ENCODE results near the gene CFAP61. TPM values are rescaled to one million over a fixed set of nuclear protein-coding genes. Genes with fewer than 3 reads are reported as not detected.

The CFAP61 gene
- total and polyA plus RNA-seq, 12 donors = 0.53 to 3.6 (median 1.1) TPM; not detected in 3

GRCh38 chr20:20130399-20130798, 78.1 kb downstream of the CFAP61 start:
- H3K27me3 ChIP-seq = no peaks in the 10 kb centered on the region
- H3K9me3 ChIP-seq (replicated peaks in 1 of 3) = peaks cover 0 to 5% (median 0%) of the 10 kb centered on the region in 3 donors
- TF ChIP-seq POLR2A (IDR thresholded peaks at IDR 0.05) (no peak), CTCF (IDR thresholded peaks at IDR 0.05) (no peak)
- no peak overlapping the region for H3K4me3 ChIP-seq
- no peaks in the 10 kb centered on the region for H3K4me1 ChIP-seq (replicated peaks in 1 of 2)
- H3K27ac ChIP-seq = no peak overlapping the region
- intact Hi-C loops (cut with DNase I) = no loop called here
- no peak for DNase-seq
- no peaks in the 10 kb centered on the region for H3K36me3 ChIP-seq (replicated peaks in 1 of 2)

- Histone ChIP-seq H3K4me3 (no peak overlapping the region), H3K27ac (no peak overlapping the region), H3K36me3 (replicated peaks in 1 of 2) (no peaks in the 10 kb centered on the region), H3K9me3 (replicated peaks in 1 of 3) (peaks cover 0 to 5% (median 0%) of the 10 kb centered on the region in 3 donors), H3K27me3 (no peaks in the 10 kb centered on the region), H3K4me1 (replicated peaks in 1 of 2) (no peaks in the 10 kb centered on the region)
- intact Hi-C loops (cut with DNase I) = no loop called here
- TF ChIP-seq CTCF (IDR thresholded peaks at IDR 0.05) (no peak), POLR2A (IDR thresholded peaks at IDR 0.05) (no peak)
- no peak for DNase-seq
- WGBS, 4 donors = 16 to 30% (median 26%) methylated on average over 1 of the region's 1 CpG
Observed at GRCh38 chr20:20134941-20135575, 82.7 kb downstream of the CFAP61 start.

- H3K27me3 ChIP-seq = no peaks in the 10 kb centered on the region
- WGBS, 4 donors = 46 to 75% (median 64%) methylated on average over 1 of the region's 1 CpG
Observed at GRCh38 chr20:20136313-20136712, 84.0 kb downstream of the CFAP61 start.

GRCh38 chr20:20137851-20138250, 85.5 kb downstream of the CFAP61 start:
- intact Hi-C loops (cut with DNase I) = no loop called here
- Histone ChIP-seq H3K27ac (no peak overlapping the region), H3K4me3 (no peak overlapping the region), H3K9me3 (replicated peaks in 1 of 3) (no peaks in the 10 kb centered on the region), H3K36me3 (replicated peaks in 1 of 2) (no peaks in the 10 kb centered on the region), H3K4me1 (replicated peaks in 1 of 2) (no peaks in the 10 kb centered on the region), H3K27me3 (no peaks in the 10 kb centered on the region)
- WGBS, 4 donors = 88 to 97% (median 94%) methylated on average over 4 to 5 of the region's 5 CpGs
- no peak for DNase-seq
- TF ChIP-seq CTCF (IDR thresholded peaks at IDR 0.05) (no peak), POLR2A (IDR thresholded peaks at IDR 0.05) (no peak)

More at GRCh38 chr20:20136313-20136712, 84.0 kb downstream of the CFAP61 start:
- H3K4me1 ChIP-seq (replicated peaks in 1 of 2) = no peaks in the 10 kb centered on the region
- TF ChIP-seq POLR2A (IDR thresholded peaks at IDR 0.05) = no peak
- no peak for TF ChIP-seq CTCF (IDR thresholded peaks at IDR 0.05)
- H3K27ac ChIP-seq = no peak overlapping the region
- H3K9me3 ChIP-seq (replicated peaks in 1 of 3) = peaks cover 0 to 5% (median 0%) of the 10 kb centered on the region in 3 donors
- no peak overlapping the region for H3K4me3 ChIP-seq
- no peak for DNase-seq
- intact Hi-C loops (cut with DNase I) = no loop called here
- no peaks in the 10 kb centered on the region for H3K36me3 ChIP-seq (replicated peaks in 1 of 2)

All from adrenal gland (tissue), 12 donors.